GM19455 (cell line): Measurements from ENCODE around the gene ABCB10.
"Not testable (repeated sequence)": the region's sequence is repeated elsewhere in the genome, so short reads cannot be mapped to it uniquely, and the experiment has no call there.

Experiments used
- ATAC-seq: cut with Tn5 transposase; IDR thresholded peaks from one replicate; pipeline ENCODE4 v1.9.1; 2021; ENCODE audit not compliant: unreplicated experiment

Gene ABCB10

GRCh38 chr1:229539863-229540506 is 18.5 kb downstream of the ABCB10 start:
- ATAC-seq: no peak

DNA sequence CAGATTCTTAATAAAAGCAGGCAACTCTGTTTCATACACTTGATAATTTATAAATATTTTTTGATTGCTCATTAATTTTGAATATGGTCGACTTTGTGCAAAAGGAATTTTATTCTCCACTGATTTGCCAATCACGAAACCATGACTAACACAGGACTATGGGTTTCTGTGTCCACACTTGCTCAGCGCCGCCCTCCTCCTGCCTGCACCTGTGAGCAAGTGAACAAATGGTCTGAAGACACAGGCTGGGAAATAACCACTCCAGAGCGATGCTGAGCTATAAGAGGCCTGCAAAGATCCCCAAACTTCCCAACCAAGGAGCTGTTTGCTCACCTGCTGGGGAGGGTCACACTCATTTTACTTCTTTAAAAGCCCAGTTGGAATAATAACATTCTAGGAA is 19.6 kb downstream of the ABCB10 start:
- ATAC-seq: no peak

- ATAC-seq: no peak
Measured at GRCh38 chr1:229537894-229538293, 20.6 kb downstream of the ABCB10 start.

DNA sequence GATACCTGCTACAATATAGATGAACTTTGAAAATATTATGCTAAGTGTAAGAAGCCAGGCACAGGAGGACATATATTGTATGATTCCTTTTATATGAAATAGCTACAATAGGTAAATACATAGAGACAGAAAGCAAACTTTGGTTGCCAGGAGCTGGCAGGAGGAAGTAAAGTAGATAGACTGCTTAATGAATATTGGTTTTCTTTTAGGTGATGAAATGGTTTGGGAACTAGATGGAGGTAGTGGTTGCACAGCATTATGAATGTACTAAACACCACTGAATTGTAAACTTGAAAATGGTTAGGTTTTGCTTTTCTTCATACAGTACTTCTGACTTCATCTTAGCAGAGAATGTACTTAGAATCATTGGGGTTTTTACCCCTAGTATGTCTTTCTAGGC is 21.5 kb downstream of the ABCB10 start:
- no peak for ATAC-seq

GRCh38 chr1:229535230-229535629 is 23.3 kb downstream of the ABCB10 start:
- no peak for ATAC-seq

GRCh38 chr1:229531326-229531725 is 27.2 kb downstream of the ABCB10 start:
- ATAC-seq: no peak

- ATAC-seq: no peak
Measured at GRCh38 chr1:229529639-229530038, 28.9 kb downstream of the ABCB10 start.

DNA sequence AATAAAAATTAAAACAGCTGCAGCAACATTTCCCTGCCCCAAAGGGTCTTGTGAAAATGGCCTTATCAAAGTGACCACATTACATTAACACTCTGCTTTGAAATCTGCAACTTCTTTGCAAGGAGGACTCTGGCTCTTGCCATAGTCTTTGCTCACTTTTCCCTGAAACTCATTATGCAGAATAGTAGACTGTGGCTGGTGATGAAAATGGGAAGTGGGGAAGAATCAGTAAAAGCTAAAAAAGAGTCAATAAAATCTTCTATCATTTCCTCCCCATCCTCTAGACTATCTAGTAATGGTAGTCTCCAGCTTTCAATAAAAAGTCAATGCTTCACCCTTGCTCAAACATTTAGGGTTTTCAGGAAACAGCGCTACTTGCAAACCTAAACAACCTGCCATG is 31.8 kb downstream of the ABCB10 start:
- no peak for ATAC-seq

GRCh38 chr1:229523052-229523451 is 35.5 kb downstream of the ABCB10 start:
- no peak for ATAC-seq

DNA sequence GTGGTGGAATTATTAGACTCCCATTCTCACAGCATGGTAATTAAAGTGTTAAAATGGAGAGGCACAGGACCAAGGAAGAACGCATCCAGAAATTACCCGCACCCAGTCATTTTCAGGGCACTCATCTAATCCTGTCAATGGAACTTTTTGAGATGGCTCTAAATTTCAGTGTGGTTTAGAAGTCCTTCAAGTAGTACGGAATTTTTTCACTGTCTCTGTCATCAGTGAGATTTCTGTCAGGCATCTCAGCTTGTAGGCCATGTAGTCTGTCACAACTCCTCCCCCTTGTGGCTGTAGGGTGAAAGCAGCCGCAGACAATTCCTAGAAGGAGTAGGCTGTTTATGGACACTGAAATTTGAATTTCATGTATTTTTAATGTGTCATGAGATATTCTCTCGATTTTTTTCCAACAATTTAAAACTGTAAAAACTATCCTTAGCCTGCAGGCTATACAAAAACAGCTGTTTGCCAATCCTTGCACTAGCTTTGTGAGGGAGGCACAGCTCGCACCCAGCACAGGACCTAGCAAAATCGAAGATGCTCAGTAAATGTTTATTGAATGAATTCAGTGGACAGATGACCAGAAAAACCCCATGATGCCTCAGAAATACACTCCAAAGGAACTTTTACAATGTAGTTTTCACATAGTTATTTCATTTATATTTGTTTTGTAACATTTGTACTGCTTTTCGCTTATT is 43.8 kb downstream of the ABCB10 start:
- no peak for ATAC-seq

DNA sequence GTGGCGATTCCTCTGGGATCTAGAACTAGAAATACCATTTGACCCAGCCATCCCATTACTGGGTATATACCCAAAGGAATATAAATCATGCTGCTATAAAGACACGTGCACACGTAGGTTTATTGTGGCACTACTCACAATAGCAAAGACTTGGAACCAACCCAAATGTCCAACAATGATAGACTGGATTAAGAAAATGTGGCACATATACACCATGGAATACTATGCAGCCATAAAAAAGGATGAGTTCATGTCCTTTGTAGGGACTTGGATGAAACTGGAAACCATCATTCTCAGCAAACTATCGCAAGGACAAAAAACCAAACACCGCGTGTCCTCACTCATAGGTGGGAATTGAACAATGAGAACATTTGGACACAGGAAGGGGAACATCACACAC is 46.9 kb downstream of the ABCB10 start:
- not testable (repeated sequence) for ATAC-seq

DNA sequence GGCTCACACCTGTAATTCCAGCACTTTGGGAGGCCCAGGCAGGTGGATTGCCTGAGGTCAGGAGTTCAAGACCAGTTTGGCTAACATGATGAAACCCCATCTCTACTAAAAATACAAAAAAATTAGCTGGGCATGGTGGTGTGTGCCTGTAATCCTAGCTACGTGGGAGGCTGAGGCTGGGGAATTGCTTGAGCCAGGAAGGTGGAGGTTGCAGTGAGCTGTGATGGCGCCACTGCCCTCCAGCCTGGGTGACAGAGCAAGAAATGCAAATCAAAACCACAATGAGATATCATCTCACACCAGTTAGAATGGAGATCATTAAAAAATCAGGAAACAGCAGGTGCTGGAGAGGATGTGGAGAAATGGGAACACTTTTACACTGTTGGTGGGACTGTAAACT is 47.3 kb downstream of the ABCB10 start:
- not testable (repeated sequence) for ATAC-seq

- no peak for ATAC-seq
Measured at GRCh38 chr1:229509576-229509975, 48.9 kb downstream of the ABCB10 start.

DNA sequence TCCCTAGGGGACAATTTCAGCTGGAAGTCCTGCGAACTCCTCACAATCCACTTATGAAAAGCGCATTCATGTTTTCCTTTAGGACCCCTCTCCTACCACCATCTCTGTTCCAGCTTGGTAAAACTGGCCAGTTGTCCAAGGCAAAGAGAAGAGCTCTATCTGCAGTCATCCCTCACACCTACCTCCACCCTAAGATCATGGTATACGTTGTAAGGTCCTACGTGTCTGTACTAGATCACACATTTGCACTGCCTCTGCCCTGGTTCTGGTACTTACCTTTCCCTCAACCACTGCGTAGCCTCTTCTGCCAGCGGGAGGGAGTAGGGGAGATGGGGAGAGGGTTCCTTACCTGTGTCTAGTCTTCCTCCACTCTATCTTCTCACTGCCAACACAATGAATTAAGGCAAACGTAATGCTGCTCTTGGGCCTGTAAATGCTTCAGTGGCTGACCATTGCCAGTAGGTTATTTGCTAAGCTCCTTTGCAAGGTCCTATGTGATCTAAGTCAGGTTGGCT is 49.6 kb downstream of the ABCB10 start:
- ATAC-seq: no peak

- ATAC-seq: peak; percentile 92
Measured at GRCh38 chr1:229507951-229508822, 50.3 kb downstream of the ABCB10 start, which contains the start of gene NUP133. Gene NUP133 (minus strand): TSS chr1:229508341. CDS start chr1:229508249, 92 bp downstream.

DNA sequence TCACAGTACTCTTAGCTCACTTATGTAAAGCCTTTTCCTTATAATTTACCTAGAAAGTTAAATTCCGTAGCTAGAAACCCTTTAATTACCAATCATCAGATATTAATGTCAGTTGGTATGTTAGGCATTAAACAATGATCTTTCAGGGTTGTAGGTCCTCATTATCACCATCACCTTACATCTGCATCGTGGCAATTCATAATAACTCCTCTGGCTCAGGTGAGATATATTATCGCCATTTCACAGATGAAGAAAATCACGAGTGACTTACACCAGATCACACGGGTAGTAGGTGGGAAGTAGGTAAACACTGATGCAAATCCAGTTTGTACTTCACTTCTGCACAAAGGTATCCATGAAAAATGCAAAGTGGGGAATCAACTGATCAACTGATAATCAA is 51.0 kb downstream of the ABCB10 start:
- ATAC-seq: peak; percentile 1

- ATAC-seq: no peak
Measured at GRCh38 chr1:229506633-229507032, 51.9 kb downstream of the ABCB10 start.

- no peak for ATAC-seq
Measured at GRCh38 chr1:229495782-229496181, 62.7 kb downstream of the ABCB10 start.

DNA sequence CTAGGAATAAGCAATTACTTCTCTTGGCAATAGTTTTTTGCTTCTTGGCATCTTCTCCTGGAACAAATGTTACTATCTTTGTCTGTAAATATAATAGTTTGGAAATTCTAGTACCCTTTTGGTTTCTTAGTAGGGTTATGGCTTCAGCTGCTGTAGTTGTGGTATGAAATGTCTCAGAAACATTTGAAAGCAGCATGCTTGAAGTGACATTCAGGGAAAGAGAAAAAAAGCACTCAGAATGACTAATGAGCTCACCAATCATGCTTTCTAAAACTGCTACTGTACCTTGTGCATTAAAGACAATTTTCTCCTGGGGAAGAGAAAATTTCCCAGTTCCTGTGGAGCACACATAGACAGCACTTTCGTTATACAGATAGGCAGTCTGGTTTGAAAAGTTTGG is 71.3 kb downstream of the ABCB10 start:
- ATAC-seq: no peak

DNA sequence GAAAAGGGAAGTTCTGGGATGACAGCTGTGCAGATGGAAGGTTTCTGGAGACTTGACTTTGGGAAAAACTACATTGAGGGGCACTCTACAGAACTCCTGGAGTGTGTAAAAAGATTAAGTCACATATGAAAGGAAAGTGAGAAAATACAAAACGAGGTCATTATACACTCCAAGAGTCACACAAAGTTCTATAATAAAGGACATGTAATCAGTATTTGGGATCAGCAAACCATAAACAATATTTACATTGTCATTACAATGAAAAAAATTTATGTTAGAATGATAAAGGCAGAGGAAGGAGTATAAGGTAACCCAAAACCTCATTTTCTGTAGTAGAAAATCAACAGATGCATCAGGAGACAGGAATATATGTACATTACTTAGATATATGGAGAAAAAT is 73.2 kb downstream of the ABCB10 start:
- no peak for ATAC-seq

DNA sequence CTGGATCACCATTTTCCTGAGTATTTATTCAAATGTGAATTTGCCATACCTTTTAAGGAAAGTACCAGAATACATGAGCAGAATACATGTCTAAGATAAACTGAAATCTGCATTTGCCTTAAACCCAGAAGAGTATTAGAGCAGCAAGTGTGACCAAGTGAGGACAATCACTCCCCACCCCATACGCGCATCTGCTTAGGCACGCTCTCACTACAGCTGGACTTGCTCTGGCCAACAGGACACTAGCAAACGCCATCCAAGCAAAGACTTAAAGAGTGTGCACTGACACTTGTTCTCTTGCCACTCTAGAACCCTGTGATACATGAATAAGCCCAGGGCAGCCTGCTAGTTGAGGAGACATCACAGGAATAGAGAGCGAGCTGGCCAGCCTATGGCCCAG is 76.0 kb downstream of the ABCB10 start:
- no peak for ATAC-seq

- ATAC-seq: no peak
Measured at GRCh38 chr1:229480495-229480894, 78.0 kb downstream of the ABCB10 start.
